CD4-positive, alpha-beta memory T cell (primary cell): ENCODE results near the gene ZNF100. TPM values are rescaled to one million over a fixed set of nuclear protein-coding genes. Genes with fewer than 3 reads are reported as not detected.
"Not testable (repeated sequence)": the region's sequence is repeated elsewhere in the genome, so short reads cannot be mapped to it uniquely, and the experiment has no call there.

Source experiments
- CTCF ChIA-PET: fragments of 350-600 bp; sonication (Branson Sonifier 250); formaldehyde crosslinking; loops from one replicate; lab custom pipeline; 2021; ENCODE audit warnings: inconsistent platforms; ENCODE audit not compliant: partially characterized antibody; lab: Charles Lee
- POLR2A ChIA-PET: fragments of 350-600 bp; sonication (Branson Sonifier 250); formaldehyde crosslinking; loops from one replicate; lab custom pipeline; 2021; ENCODE audit not compliant: partially characterized antibody; lab: Charles Lee
- DNase-seq, 5 donors: peaks; one replicate each; pipeline versions ENCODE4 v3.0.0 to v3.0.0-alpha.2; 2020 to 2022; ENCODE audit warnings: mixed read lengths in 1 of 5
- H3K27ac ChIP-seq: one replicate; pipeline ENCODE4 v1.7.0; 2013; ENCODE audit warnings: low read depth, low read length
- H3K27me3 ChIP-seq: 2 replicates; pipeline ENCODE4 v1.7.0; 2013; ENCODE audit warnings: mild to moderate bottlenecking, low read length, moderate library complexity; ENCODE audit not compliant: insufficient read depth
- H3K36me3 ChIP-seq: 2 replicates; pipeline ENCODE4 v1.7.0; 2013; ENCODE audit warnings: mild to moderate bottlenecking, low read length, moderate library complexity; ENCODE audit not compliant: insufficient read depth
- H3K4me1 ChIP-seq: 2 replicates; pipeline ENCODE4 v1.7.0; 2013; ENCODE audit warnings: mild to moderate bottlenecking, low read length, moderate library complexity; ENCODE audit not compliant: insufficient read depth
- H3K4me3 ChIP-seq, 2 donors: one replicate each; pipeline ENCODE4 v1.7.0; 2013; ENCODE audit warnings: low read length in 2 of 2, mild to moderate bottlenecking in 1 of 2
- H3K9me3 ChIP-seq, 2 donors: one replicate each; pipeline ENCODE4 v1.7.0; 2013; ENCODE audit warnings: low read length in 2 of 2, control low read depth in 1 of 2; ENCODE audit not compliant: control insufficient read depth in 1 of 2
- H3K27ac Mint-ChIP-seq, 7 donors: one replicate each; pipeline ENCODE4 v1.8.0; 2020 to 2021; ENCODE audit warnings: mixed read lengths in 7 of 7, mild to moderate bottlenecking in 6 of 7, inconsistent platforms in 3 of 7, moderate library complexity in 3 of 7
- H3K27me3 Mint-ChIP-seq, 2 donors: one replicate each; pipeline ENCODE4 v1.8.0; 2020 to 2021; ENCODE audit warnings: mixed read lengths in 2 of 2
- H3K36me3 Mint-ChIP-seq, 2 donors: one replicate each; pipeline ENCODE4 v1.8.0; 2020 to 2021; ENCODE audit warnings: mixed read lengths in 2 of 2, inconsistent platforms in 1 of 2, mild to moderate bottlenecking in 1 of 2
- H3K4me1 Mint-ChIP-seq, 4 donors: one replicate each; pipeline ENCODE4 v1.8.0; 2020 to 2021; ENCODE audit warnings: mixed read lengths in 4 of 4, mild to moderate bottlenecking in 1 of 4
- H3K4me3 Mint-ChIP-seq, 8 donors: one replicate each; pipeline ENCODE4 v1.8.0; 2020 to 2021; ENCODE audit warnings: mixed read lengths in 8 of 8, mild to moderate bottlenecking in 7 of 8, moderate library complexity in 6 of 8, inconsistent platforms in 3 of 8
- H3K9me3 Mint-ChIP-seq, 8 donors: one replicate each; pipeline ENCODE4 v1.8.0; 2020 to 2021; ENCODE audit warnings: mixed read lengths in 8 of 8, mild to moderate bottlenecking in 5 of 8, inconsistent platforms in 3 of 8, moderate library complexity in 1 of 8
- intact Hi-C: fragments of 100-400 bp; cut with micrococcal nuclease; formaldehyde crosslinking; loops from one replicate; pipeline ENCODE4 v1.15.1; 2023
- polyA plus RNA-seq, 2 donors: library from polyadenylated mRNA; unstranded; fragments of 300-500 nt; fragmentation: Illumina TruSeq; gene quantifications; one replicate each; pipeline ENCODE4 v1.2.3, GENCODE V29; 2021
- total RNA-seq, 2 experiments: library from RNA; stranded (reverse); gene quantifications; one replicate each; pipeline ENCODE4 v1.2.3, GENCODE V29; 2021

Gene ZNF100
- total and polyA plus RNA-seq, 4 experiments from 2014 or later: 7.9 to 16.0 (median 13.3) TPM

DNA sequence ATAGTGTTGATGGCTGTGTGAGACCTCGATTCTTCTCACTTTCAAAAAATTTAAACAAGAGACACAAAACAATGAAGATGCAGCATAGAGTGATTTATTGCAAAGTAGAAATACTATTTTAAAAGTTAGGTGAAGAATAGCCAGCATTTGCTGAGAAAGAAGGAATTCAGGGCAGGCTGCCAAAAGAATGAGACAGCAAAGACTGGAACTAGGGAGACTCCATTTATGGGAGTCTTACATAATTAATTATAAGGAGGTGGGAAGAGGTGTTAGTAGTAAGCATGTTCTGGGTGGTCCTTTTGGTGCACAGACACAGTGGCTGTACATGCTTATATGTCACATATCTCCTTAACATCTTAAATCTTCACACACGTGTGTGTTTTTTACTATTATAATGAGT lies 93.9 kb downstream of the ZNF100 start:
- H3K27me3 ChIP-seq, H3K4me3 Mint-ChIP-seq, H3K4me1 Mint-ChIP-seq, DNase-seq, H3K9me3 ChIP-seq, H3K9me3 Mint-ChIP-seq, H3K36me3 Mint-ChIP-seq, CTCF ChIA-PET, H3K27me3 Mint-ChIP-seq, POLR2A ChIA-PET, H3K27ac Mint-ChIP-seq, H3K4me3 ChIP-seq, H3K27ac ChIP-seq, intact Hi-C loops, H3K36me3 ChIP-seq, H3K4me1 ChIP-seq: not testable (repeated sequence)

Other genes with a start within 250 kb of the ZNF100 start
- gene ZNF43, start 68.6 kb upstream of the ZNF100 start, total RNA-seq: 10 to 100 TPM; 27.6 to 31.9 TPM
- gene ZNF43, start 68.6 kb upstream of the ZNF100 start, polyA plus RNA-seq: 10 to 100 TPM in 1 of 2 donors, 1 to 10 TPM in 1; 9.8 to 13.3 TPM
- gene ZNF208, start 243.4 kb upstream of the ZNF100 start, total RNA-seq: 10 to 100 TPM in 1 of 2 experiments, 1 to 10 TPM in 1; 9.7 to 13.0 TPM
- gene ZNF208, start 243.4 kb upstream of the ZNF100 start, polyA plus RNA-seq: 1 to 10 TPM; 1.6 to 2.6 TPM